GM20431 (cell line): ENCODE data around the gene PHF11.
"Not testable (repeated sequence)": the region's sequence is repeated elsewhere in the genome, so short reads cannot be mapped to it uniquely, and the experiment has no call there.

Experiments
- in situ Hi-C: fragments of 300-500 bp; cut with MseI, MboI; formaldehyde crosslinking; loops from one replicate; pipeline ENCODE4 v1.15.0; 2020; ENCODE audit warnings: low sequenced_read_pairs; ENCODE audit not compliant: unreplicated experiment

PHF11 gene

GRCh38 chr13:49539746-49540145, 44.0 kb downstream of the PHF11 start:
- in situ Hi-C loops = no loop called here

GRCh38 chr13:49540552-49540951, 44.8 kb downstream of the PHF11 start:
- in situ Hi-C loops = no loop called here

GRCh38 chr13:49543656-49544055, 47.9 kb downstream of the PHF11 start:
- in situ Hi-C loops = no loop called here

GRCh38 chr13:49545661-49546060, 49.9 kb downstream of the PHF11 start:
- in situ Hi-C loops = no loop called here

- in situ Hi-C loops = no loop called here
Observed at GRCh38 chr13:49546561-49546960, 50.8 kb downstream of the PHF11 start.

GRCh38 chr13:49549289-49549688, 53.5 kb downstream of the PHF11 start:
- in situ Hi-C loops = no loop called here

GRCh38 chr13:49550942-49551644, 55.3 kb downstream of the PHF11 start:
- in situ Hi-C loops = no loop called here

GRCh38 chr13:49553888-49554287, 58.1 kb downstream of the PHF11 start:
- in situ Hi-C loops = no loop called here

GRCh38 chr13:49554387-49554786, 58.6 kb downstream of the PHF11 start:
- in situ Hi-C loops = no loop called here

- in situ Hi-C loops = no loop called here
Observed at GRCh38 chr13:49559006-49559405, 63.3 kb downstream of the PHF11 start.

GRCh38 chr13:49560270-49561061, 64.7 kb downstream of the PHF11 start:
- in situ Hi-C loops = no loop called here

- in situ Hi-C loops = no loop called here
Observed at GRCh38 chr13:49561062-49561410, 65.3 kb downstream of the PHF11 start.

- in situ Hi-C loops = no loop called here
Observed at GRCh38 chr13:49563516-49563915, 67.8 kb downstream of the PHF11 start.

GRCh38 chr13:49565461-49565860, 69.7 kb downstream of the PHF11 start:
- in situ Hi-C loops = not testable (repeated sequence)

GRCh38 chr13:49566461-49566860, 70.7 kb downstream of the PHF11 start:
- in situ Hi-C loops = no loop called here

GRCh38 chr13:49567491-49567890, 71.7 kb downstream of the PHF11 start:
- in situ Hi-C loops = no loop called here

- in situ Hi-C loops = no loop called here
Observed at GRCh38 chr13:49569993-49570689, 74.4 kb downstream of the PHF11 start.

GRCh38 chr13:49571299-49572240, 75.8 kb downstream of the PHF11 start:
- in situ Hi-C loops = no loop called here
